Fibroblast of villous mesenchyme (primary cell): ENCODE results near the gene FKBP1A. TPM values are rescaled to one million over a fixed set of nuclear protein-coding genes. Genes with fewer than 3 reads are reported as not detected.
A peak's percentile ranks its signal among the peaks of the same experiment; 100 is the strongest.

ENCODE experiments used
- DNase-seq: peaks from one replicate; pipeline ENCODE4 v3.0.0-alpha.2; 2010; ENCODE audit warnings: low read depth
- H3K4me3 ChIP-seq: 2 replicates; pipeline ENCODE4 v1.5.1; 2011; ENCODE audit warnings: low read depth, mild to moderate bottlenecking, low read length
- total RNA-seq: library from RNA; depleted of rRNA; stranded (reverse); fragments of >200 nt; gene quantifications from 2 replicates; pipeline ENCODE4 v1.2.3, GENCODE V29; 2012
- TF ChIP-seq, protein P1 (sequence below): IDR thresholded peaks from 2 replicates; pipeline ENCODE4 v1.5.1; 2012; ENCODE audit warnings: low read depth, mild to moderate bottlenecking, low read length; ENCODE audit not compliant: insufficient read depth

Gene FKBP1A
- total RNA-seq, 1 donor, result 172 TPM

GRCh38 chr20:1427457-1428054 is 34.7 kb upstream of the FKBP1A start:
- peak; percentile 87 for DNase-seq
- no peak overlapping the region for H3K4me3 ChIP-seq
- TF ChIP-seq, protein P1, sequence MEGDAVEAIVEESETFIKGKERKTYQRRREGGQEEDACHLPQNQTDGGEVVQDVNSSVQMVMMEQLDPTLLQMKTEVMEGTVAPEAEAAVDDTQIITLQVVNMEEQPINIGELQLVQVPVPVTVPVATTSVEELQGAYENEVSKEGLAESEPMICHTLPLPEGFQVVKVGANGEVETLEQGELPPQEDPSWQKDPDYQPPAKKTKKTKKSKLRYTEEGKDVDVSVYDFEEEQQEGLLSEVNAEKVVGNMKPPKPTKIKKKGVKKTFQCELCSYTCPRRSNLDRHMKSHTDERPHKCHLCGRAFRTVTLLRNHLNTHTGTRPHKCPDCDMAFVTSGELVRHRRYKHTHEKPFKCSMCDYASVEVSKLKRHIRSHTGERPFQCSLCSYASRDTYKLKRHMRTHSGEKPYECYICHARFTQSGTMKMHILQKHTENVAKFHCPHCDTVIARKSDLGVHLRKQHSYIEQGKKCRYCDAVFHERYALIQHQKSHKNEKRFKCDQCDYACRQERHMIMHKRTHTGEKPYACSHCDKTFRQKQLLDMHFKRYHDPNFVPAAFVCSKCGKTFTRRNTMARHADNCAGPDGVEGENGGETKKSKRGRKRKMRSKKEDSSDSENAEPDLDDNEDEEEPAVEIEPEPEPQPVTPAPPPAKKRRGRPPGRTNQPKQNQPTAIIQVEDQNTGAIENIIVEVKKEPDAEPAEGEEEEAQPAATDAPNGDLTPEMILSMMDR, result peak; percentile 10

- H3K4me3 ChIP-seq, result no peak overlapping the region
- TF ChIP-seq, protein P1, result no peak
- DNase-seq, result no peak
Measured at GRCh38 chr20:1426231-1426849, 33.5 kb upstream of the FKBP1A start.

- no peak overlapping the region for H3K4me3 ChIP-seq
- DNase-seq, result no peak
- TF ChIP-seq, protein P1, result no peak
Measured at GRCh38 chr20:1424336-1424735, 31.5 kb upstream of the FKBP1A start.

- peak; percentile 92 for DNase-seq
- TF ChIP-seq, protein P1, result peak; percentile 33
- H3K4me3 ChIP-seq, result no peak overlapping the region
Measured at GRCh38 chr20:1423625-1424106, 30.8 kb upstream of the FKBP1A start.

- TF ChIP-seq, protein P1, result no peak
- DNase-seq, result no peak
- H3K4me3 ChIP-seq, result no peak overlapping the region
Measured at GRCh38 chr20:1423206-1423605, 30.4 kb upstream of the FKBP1A start.

GRCh38 chr20:1422753-1423152 is 29.9 kb upstream of the FKBP1A start:
- TF ChIP-seq, protein P1, result no peak

More at GRCh38 chr20:1422753-1423152, 29.9 kb upstream of the FKBP1A start:
- no peak for DNase-seq
- H3K4me3 ChIP-seq, result no peak overlapping the region
